PC-9 (cell line): ENCODE data around the gene MRPL54. TPM values are rescaled to one million over a fixed set of nuclear protein-coding genes. Genes with fewer than 3 reads are reported as not detected.

Source experiments
- BruUV-seq: library from RNA; stranded (reverse); fragments of 400-500 nt; replicated peaks from 2 replicates; lab custom pipeline; 2021; lab: Mats Ljungman, UMichigan
- CTCF ChIA-PET: fragments of 300-600 bp; sonication (Branson Sonifier 250); formaldehyde crosslinking; loops from one replicate; lab custom pipeline; 2022; ENCODE audit warnings: antibody characterized with exemption; lab: Charles Lee
- POLR2A ChIA-PET: fragments of 300-600 bp; sonication (Branson Sonifier 250); formaldehyde crosslinking; loops from one replicate; lab custom pipeline; 2022; ENCODE audit warnings: antibody characterized with exemption; ENCODE audit not compliant: unreplicated experiment; lab: Charles Lee
- DNase-seq, 2 experiments: peaks; one replicate each; pipeline versions ENCODE4 v3.0.0 to v3.0.0-alpha.2; 2015 to 2022; ENCODE audit warnings: mixed read lengths in 1 of 2
- H2AFZ ChIP-seq: fragments of 200-600 bp; sonication (generic); 2 replicates; pipeline ENCODE4 v1.8.1; 2017; ENCODE audit warnings: antibody characterized with exemption
- H3F3A ChIP-seq: fragments of 200-600 bp; sonication (generic); 2 replicates; pipeline ENCODE4 v1.8.1; 2017; ENCODE audit warnings: antibody characterized with exemption, mild to moderate bottlenecking, low read depth; ENCODE audit not compliant: insufficient read depth
- H3K27ac ChIP-seq: fragments of 200-600 bp; sonication (generic); 2 replicates; pipeline ENCODE4 v1.6.1; 2016; ENCODE audit warnings: mixed run types
- H3K27me3 ChIP-seq: fragments of 200-600 bp; sonication (generic); 2 replicates; pipeline ENCODE4 v1.6.1; 2016; ENCODE audit warnings: low read depth, mixed run types; ENCODE audit not compliant: insufficient read depth
- H3K36me3 ChIP-seq: fragments of 200-600 bp; sonication (generic); 2 replicates; pipeline ENCODE4 v1.6.1; 2016; ENCODE audit warnings: low read depth, mixed run types
- H3K4me1 ChIP-seq: fragments of 200-600 bp; sonication (generic); replicated peaks from 2 replicates; pipeline ENCODE4 v1.6.1; 2016; ENCODE audit warnings: mixed run types; ENCODE audit not compliant: insufficient read depth
- H3K4me2 ChIP-seq: fragments of 200-600 bp; sonication (generic); 2 replicates; pipeline ENCODE4 v1.6.1; 2017; ENCODE audit warnings: mixed run types
- H3K4me3 ChIP-seq: fragments of 200-600 bp; sonication (generic); 2 replicates; pipeline ENCODE4 v1.6.1; 2016; ENCODE audit warnings: mixed run types
- H3K79me2 ChIP-seq: fragments of 200-600 bp; sonication (generic); 2 replicates; pipeline ENCODE4 v1.6.1; 2017; ENCODE audit warnings: low read depth, mixed run types
- H3K9me2 ChIP-seq: fragments of 200-600 bp; sonication (generic); 2 replicates; pipeline ENCODE4 v1.8.1; 2017; ENCODE audit warnings: mild to moderate bottlenecking; ENCODE audit not compliant: insufficient read depth
- H3K9me3 ChIP-seq: fragments of 200-600 bp; sonication (generic); 2 replicates; pipeline ENCODE4 v1.8.1; 2016; ENCODE audit warnings: low read depth; ENCODE audit not compliant: insufficient read depth
- H4K20me1 ChIP-seq: fragments of 200-600 bp; sonication (generic); 2 replicates; pipeline ENCODE4 v1.8.1; 2017; ENCODE audit not compliant: insufficient read depth
- CTCF ChIP-seq: fragments of 200-600 bp; sonication (generic); conservative IDR thresholded peaks from 2 replicates; pipeline ENCODE4 v1.6.1; 2017; ENCODE audit warnings: mixed run types, antibody characterized with exemption, mild to moderate bottlenecking, moderate library complexity
- EZH2 ChIP-seq: fragments of 200-600 bp; sonication (generic); IDR thresholded peaks from 2 replicates; pipeline ENCODE4 v1.8.0; 2017; ENCODE audit warnings: antibody characterized with exemption, low read depth
- intact Hi-C: fragments of 100-400 bp; cut with micrococcal nuclease; formaldehyde crosslinking; loops from one replicate; pipeline ENCODE4 v1.10.0; 2022; ENCODE audit not compliant: unreplicated experiment
- total RNA-seq: library from RNA; stranded (reverse); gene quantifications from 2 replicates; pipeline ENCODE4 v1.2.3, GENCODE V29; 2021

Gene MRPL54
- total RNA-seq, 1 experiment from 2014 or later: 31.6 TPM

DNA sequence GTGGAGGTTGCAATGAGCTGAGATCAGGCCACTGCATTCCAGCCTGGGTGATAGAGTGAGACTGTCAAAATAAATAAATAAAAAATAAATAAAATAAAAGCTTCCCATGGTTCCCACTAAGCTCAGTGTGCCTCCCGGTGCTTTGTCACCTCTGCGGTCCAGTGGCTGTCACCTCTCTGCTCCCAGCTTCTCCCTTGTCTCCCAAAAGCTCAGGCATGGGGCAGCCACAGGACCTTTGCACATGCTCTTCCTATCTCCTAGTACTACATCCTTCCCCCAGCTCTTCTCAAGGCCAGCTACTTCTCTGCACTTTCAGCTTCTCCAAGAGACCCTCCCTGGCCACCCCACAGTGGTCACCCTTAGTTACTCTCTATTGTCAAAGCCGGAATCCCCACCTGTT is 31.3 kb downstream of the MRPL54 start:
- H4K20me1 ChIP-seq: no peaks in the 10 kb centered on the region
- TF ChIP-seq EZH2 (no peak), CTCF (no peak)
- no peaks in the 10 kb centered on the region for H3K4me1 ChIP-seq
- no peaks in the 10 kb centered on the region for H3K79me2 ChIP-seq
- no peak overlapping the region for H3K4me2 ChIP-seq
- H3F3A ChIP-seq: no peaks in the 10 kb centered on the region
- H2AFZ ChIP-seq: no peak overlapping the region
- H3K36me3 ChIP-seq: no peaks in the 10 kb centered on the region
- H3K9me2 ChIP-seq: no peaks in the 10 kb centered on the region
- intact Hi-C loops: no loop called here
- DNase-seq: no peak
- ChIA-PET POLR2A (no interaction called here), CTCF (no interaction called here)
- H3K4me3 ChIP-seq: no peak overlapping the region
- H3K27ac ChIP-seq: no peak overlapping the region
- peaks cover 8% of the 10 kb centered on the region; the same call in 1 of the 2 replicates for H3K27me3 ChIP-seq
- H3K9me3 ChIP-seq: no peaks in the 10 kb centered on the region
- no TSS peak for BruUV-seq

DNA sequence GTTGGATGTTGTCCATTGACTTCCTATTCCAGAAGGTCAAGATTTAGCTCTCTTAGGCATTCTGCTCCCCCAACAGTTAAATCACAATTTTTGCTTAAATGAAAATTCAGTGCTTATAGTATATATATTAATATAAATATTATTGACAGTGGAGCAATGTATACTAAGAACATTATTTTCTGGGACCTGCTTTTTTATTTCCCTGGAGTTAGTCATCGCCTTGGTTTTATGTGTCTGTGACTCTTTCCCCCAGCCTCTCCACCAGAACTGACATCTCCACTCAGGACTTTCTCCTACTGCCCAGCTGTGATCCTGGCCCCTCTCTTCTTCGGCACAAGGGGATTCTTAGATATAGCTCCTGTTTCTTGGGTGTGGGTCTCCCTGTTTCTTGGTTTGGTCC is 33.9 kb downstream of the MRPL54 start:
- Histone ChIP-seq H3K4me3 (no peak overlapping the region), H4K20me1 (no peaks in the 10 kb centered on the region), H3K27me3 (peaks cover 1% of the 10 kb centered on the region), H3K79me2 (no peaks in the 10 kb centered on the region), H3F3A (no peaks in the 10 kb centered on the region), H3K4me1 (no peaks in the 10 kb centered on the region), H3K36me3 (no peaks in the 10 kb centered on the region), H3K4me2 (no peak overlapping the region), H3K9me2 (no peaks in the 10 kb centered on the region), H3K27ac (no peak overlapping the region), H3K9me3 (no peaks in the 10 kb centered on the region), H2AFZ (no peak overlapping the region)
- POLR2A ChIA-PET: no interaction called here
- CTCF ChIA-PET: no interaction called here
- no peak for TF ChIP-seq EZH2
- TF ChIP-seq CTCF: no peak
- no peak for DNase-seq
- intact Hi-C loops: no loop called here
- no TSS peak for BruUV-seq

GRCh38 chr19:3798137-3798536 is 35.7 kb downstream of the MRPL54 start:
- BruUV-seq: no TSS peak
- no peak overlapping the region for H3K4me3 ChIP-seq
- H3K27me3 ChIP-seq: peaks cover 9% of the 10 kb centered on the region
- H3K27ac ChIP-seq: no peak overlapping the region
- H3K36me3 ChIP-seq: no peaks in the 10 kb centered on the region
- DNase-seq: no peak
- no peaks in the 10 kb centered on the region for H3F3A ChIP-seq
- no peaks in the 10 kb centered on the region for H4K20me1 ChIP-seq
- H3K9me2 ChIP-seq: no peaks in the 10 kb centered on the region
- POLR2A ChIA-PET: no interaction called here
- H3K9me3 ChIP-seq: no peaks in the 10 kb centered on the region
- H3K4me1 ChIP-seq: no peaks in the 10 kb centered on the region
- H3K79me2 ChIP-seq: no peaks in the 10 kb centered on the region
- no peak overlapping the region for H3K4me2 ChIP-seq
- CTCF ChIA-PET: no interaction called here
- no peak overlapping the region for H2AFZ ChIP-seq
- no peak for TF ChIP-seq EZH2
- TF ChIP-seq CTCF: no peak
- intact Hi-C loops: no loop called here
